GM20000 (cell line): ENCODE measurements around the gene MYO5B.
"Not testable (repeated sequence)": the region's sequence is repeated elsewhere in the genome, so short reads cannot be mapped to it uniquely, and the experiment has no call there.

ENCODE experiments used
- DNase-seq: peaks from one replicate; pipeline ENCODE4 v3.0.0; 2012; ENCODE audit warnings: low spot score
- CTCF ChIP-seq: IDR thresholded peaks from 2 replicates; pipeline ENCODE4 v1.5.1; 2012; ENCODE audit warnings: mild to moderate bottlenecking, control low read depth; ENCODE audit errors: extremely low read depth, missing control alignments

Gene MYO5B

GRCh38 chr18:49813069-49813318, 382.0 kb downstream of the MYO5B start:
- TF ChIP-seq CTCF, result no peak
- DNase-seq, result peak; percentile 48

- no peak for DNase-seq
- no peak for TF ChIP-seq CTCF
Observed at GRCh38 chr18:49812286-49813068, 382.5 kb downstream of the MYO5B start.

GRCh38 chr18:49811151-49811938, 383.6 kb downstream of the MYO5B start:
- DNase-seq, result no peak
- no peak for TF ChIP-seq CTCF

GRCh38 chr18:49808553-49809191, 386.3 kb downstream of the MYO5B start:
- DNase-seq, result not testable (repeated sequence)

GRCh38 chr18:49804096-49804495, 390.9 kb downstream of the MYO5B start:
- no peak for TF ChIP-seq CTCF
- DNase-seq, result no peak

- DNase-seq, result no peak
- no peak for TF ChIP-seq CTCF
Observed at GRCh38 chr18:49802623-49803022, 392.3 kb downstream of the MYO5B start.

- DNase-seq, result not testable (repeated sequence)
Observed at GRCh38 chr18:49800491-49800890, 394.5 kb downstream of the MYO5B start.

- not testable (repeated sequence) for DNase-seq
Observed at GRCh38 chr18:49799806-49800205, 395.1 kb downstream of the MYO5B start.

GRCh38 chr18:49798001-49798400, 396.9 kb downstream of the MYO5B start:
- no peak for TF ChIP-seq CTCF
- no peak for DNase-seq
